IPS-NIHi7 (cell line): ENCODE results near the gene UBQLN4.
A peak's percentile ranks its signal among the peaks of the same experiment; 100 is the strongest.
"Not testable (repeated sequence)": the region's sequence is repeated elsewhere in the genome, so short reads cannot be mapped to it uniquely, and the experiment has no call there.

ENCODE experiments used
- DNase-seq: peaks from one replicate; pipeline ENCODE4 v3.0.0; 2012; ENCODE audit warnings: mixed read lengths; ENCODE audit errors: extremely low spot score

UBQLN4 gene

DNA sequence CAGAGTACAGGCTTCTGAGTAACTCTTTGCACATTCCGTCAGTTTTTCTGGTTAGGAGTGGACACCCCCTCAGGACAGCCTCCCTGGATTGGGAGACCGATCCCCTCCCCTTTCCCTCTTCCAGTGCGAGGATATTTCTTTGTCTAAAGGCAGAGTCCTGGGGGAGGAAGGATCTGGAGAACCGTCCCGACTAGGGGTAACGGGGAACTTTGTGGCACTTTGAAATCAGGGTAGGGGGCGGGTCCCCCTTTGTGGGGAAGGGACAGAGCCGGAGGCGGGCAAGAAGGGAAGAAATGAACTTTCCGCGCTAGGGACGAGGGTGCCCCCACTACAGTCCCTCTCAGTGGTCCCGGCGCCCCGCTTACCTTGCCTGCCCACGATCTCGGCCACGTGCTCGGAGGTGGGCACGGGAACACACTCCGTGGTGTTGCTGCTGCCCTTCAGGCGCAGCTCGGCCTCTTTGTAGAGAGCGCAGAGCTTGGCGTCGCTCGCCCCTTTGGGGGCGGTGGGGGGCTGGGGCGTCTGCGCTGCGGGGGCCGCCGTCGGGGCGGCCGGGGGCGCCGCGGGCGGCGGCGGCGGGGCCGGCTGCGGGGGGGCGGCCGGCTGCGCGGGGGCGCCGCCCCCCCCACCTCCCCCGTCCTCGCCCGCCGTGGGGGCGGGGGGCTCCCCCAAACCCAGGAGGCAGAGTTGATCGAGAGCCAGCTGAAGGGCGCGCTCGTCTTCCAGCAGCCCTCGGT lies 27.8 kb upstream of the UBQLN4 start:
- no peak for DNase-seq

DNA sequence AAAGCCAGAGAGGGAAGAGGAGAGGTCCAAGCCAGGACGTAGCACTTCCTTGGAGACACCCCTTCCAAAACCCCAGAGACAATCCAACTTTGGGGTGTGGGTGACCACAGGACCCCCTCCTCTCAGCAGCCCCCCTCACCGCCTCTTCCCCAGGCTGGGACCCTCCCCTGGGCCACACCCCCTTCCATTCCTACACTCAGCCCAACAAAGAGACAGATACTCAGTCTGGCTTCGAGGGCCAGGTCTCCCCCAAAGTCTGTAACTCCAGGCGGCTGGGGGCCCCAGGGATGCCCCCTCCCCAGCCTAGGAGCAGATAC lies 27.2 kb upstream of the UBQLN4 start:
- DNase-seq = no peak

DNA sequence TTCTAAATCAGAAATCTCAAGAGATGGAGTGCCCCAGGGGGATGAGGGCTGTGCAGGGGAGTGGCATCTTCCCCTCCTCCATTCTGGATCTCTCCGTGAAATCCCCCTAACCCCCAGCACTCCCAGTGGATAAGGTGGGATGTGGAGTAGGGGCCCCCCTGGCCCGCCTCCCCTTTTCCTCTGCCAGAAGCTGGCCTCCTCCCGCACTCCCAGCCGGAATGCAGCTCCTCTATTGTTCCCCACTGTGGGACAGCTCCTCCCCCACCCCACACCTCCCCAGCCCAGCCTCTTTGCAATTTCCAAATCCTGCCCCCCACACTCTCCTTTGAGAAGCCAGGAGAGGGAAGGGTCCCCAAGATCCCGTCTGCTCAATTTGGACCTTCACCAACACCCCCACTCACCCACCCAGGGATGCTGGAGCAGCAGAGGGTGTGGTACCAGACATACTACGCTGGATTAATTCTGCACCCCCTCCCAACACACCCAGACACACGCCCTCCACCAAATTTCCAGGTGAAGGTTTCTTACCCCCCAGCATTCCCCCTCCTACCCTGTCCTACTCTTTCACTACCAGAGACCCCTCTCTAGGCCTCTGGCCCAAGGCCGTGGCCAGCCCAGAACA lies 26.8 kb upstream of the UBQLN4 start:
- no peak for DNase-seq

DNA sequence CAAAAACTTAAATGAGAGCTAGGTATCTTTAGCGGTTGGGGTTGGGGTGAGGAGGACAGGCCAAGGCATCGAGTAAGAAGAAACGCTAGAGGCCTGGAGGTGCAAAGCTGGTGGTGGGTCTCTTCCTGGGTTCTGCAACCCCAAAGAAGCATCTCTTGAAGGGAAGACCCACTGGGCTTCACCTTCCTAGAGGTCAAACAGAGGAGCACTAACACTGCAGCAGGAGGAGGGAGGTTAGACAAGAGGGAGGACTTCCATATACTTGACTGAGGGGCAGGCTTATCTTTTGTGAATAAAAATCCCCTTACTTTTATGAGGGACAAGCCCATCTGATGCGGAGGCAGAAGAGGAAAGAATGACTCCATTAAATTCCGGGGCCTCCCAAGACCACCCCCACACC lies 26.2 kb upstream of the UBQLN4 start:
- DNase-seq = no peak

DNA sequence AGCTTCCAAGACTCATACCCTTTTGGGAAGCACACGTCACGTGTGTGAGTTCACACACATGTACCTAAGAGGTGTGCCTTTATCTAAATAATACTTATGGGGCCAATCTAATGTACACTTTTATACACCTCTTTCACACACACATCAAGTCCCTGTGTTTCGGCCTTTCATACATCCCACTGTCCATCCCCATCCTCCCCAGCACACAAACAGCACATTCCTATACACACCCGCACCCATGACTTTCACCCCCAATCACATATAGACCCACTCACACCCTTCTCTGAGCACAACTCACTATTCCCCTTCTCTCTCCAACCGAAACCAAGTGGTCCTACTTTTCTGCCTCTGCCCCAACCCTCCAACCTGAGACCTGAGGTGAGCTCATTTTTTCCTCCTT lies 25.1 kb upstream of the UBQLN4 start:
- no peak for DNase-seq

DNA sequence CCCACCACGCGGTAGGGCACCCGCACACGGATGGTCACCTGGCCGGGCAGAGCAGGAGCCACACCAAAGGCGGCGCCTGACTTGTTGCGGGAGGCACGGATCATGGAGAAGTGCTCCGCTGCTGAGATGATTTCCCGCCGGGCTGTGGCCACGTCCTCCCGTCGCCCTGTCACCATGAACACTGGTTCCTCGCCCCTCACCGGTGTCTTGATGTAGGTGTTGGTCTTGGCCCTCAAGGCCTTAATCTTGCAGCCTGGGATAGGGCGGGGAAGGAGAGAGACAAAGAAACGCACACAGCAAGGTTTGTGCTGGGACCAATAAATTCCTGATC lies 23.8 kb upstream of the UBQLN4 start:
- DNase-seq = no peak

DNA sequence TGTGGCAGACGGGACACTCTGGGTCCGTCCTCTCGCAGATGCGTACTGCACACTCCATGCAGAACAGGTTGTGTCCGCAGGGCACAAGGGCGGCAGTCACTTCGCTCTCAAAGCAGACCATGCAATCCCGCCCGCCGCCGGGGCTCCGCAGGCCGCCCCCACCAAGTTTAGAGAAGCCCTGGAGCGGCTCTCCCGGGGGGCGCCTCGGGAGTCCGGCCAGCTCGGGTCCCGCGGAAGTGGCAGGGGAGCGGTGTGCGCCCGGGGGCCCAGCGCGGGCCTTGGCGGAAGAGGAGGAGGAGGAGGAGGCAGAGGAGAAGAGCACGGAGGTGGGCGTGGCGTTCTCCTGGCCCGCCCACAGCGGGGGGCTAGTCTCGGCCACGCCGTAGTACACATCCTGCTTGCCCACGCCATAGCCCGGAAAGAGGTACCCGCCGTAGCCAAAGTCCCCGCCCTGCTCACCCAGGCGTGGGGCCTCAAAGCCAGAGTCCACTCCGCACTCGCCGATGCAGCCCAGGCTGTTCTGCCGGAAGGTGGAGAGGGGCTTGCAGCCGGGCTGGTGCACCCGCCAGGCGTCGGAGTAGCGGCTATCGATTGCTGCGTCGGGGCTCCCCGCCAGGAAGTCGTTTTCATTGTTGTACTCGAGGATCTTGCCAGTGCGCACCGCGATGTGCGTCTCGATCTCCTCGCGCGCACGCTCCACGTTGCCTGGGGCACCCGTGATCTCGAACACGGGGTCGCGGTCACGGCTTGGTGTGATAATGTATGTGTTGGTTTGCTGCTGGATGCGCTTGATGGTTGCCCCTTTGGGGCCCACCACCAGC lies 23.2 kb upstream of the UBQLN4 start:
- DNase-seq = no peak

DNA sequence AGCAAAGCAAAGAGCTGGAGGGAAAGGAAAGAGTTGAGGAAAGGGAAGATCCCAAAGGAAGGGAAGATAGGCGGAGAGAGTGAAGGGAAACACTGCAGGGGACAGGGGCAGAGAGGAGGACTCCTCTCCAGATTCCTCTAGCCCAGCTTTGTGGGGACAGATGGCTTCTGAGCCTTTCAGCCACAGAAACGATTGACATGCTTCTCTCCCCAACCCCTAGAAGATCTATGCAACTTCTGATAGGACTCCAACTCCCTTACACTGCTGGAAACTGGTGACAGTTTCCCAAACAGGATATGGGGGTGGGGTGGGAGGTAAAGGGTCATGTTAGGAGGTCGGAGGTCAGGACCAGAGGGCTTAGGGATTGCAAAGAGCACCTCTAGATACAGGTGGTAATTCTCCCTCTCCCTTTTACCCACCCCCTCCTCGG lies 22.2 kb upstream of the UBQLN4 start:
- no peak for DNase-seq

DNA sequence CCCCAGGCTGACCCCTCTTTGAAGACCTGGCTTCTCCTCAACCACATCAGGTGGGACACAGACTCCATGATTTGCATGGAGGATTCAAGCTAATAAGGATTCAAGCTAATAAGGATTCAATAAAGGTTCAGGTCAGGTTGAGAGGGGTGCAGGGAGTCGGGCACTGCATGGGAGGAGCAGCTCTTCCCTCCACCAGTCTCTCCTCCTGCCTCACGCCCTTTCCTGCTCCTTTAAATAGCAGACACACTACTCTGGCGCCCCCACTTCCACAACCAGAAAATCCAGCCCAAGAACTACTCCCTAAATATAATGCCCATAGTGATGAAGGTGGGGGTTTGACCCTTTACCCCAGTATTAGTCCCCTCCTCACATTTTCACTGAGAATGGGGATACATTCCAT lies 21.6 kb upstream of the UBQLN4 start:
- DNase-seq = no peak

DNA sequence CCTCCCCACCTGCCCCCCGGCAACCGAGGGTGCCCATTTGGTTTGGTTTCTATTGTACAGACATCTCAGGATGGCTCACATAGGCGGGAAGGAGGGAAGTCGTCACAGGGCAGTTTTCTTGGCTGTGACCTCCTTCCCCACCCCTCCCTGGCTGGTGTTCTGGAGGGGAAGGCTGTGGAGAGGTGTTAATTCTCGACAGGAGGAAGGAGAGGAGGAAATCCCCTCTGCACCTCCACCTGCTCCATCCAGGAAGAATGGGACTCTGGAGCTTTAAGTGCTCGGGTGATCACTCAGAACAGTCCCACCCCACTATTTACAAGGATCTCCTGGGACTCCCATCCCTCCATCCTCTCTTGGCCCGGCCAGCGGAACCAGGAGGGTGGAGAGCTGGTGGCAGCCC lies 21.1 kb upstream of the UBQLN4 start:
- DNase-seq = no peak

DNA sequence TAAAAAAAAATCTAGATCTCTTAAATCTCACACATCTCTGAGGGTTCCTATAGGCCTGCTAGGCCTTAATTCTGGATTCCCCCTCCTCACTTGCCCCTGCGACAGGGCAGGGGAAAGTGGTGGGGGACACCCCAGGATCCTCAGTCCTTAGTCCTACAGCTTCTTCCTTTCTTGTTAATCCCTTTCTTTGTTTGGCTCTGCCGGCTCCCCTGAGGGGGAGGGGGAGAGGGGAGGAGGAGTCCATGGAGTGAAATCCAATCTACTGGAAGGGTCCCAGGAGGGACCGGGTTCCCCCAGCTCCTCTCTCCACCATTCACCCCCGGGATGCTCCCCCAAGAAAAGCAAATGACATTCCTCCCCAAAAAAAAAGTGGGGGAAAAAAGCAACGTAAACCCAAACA lies 20.1 kb upstream of the UBQLN4 start:
- peak; percentile 82 for DNase-seq

DNA sequence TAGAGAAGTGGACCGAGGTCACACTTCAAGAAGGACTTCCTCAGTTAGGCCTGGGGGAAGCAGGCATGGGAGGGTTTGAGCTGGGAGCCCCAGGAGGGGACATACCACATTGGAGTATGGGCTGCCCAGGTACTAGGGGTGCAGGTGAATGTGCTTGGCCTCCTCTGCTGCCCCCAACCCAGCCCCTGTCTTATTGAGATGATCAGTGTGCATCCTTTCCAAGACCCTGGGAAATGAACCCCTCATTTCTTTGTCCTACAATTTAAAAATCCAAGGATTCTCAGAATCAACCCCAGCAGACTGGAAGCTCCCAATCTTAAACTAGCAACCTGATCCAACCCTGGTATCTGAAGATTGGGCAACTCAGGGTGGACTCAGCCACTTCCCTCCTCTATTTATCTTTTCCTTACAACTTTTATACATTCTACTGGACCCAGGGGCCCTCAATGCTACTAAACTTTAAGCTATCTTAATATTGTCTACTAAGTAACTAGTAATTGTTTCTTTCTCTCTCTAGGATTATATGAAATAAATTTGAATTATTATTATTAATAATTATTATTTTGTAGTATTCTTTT lies 19.6 kb upstream of the UBQLN4 start:
- DNase-seq = no peak

DNA sequence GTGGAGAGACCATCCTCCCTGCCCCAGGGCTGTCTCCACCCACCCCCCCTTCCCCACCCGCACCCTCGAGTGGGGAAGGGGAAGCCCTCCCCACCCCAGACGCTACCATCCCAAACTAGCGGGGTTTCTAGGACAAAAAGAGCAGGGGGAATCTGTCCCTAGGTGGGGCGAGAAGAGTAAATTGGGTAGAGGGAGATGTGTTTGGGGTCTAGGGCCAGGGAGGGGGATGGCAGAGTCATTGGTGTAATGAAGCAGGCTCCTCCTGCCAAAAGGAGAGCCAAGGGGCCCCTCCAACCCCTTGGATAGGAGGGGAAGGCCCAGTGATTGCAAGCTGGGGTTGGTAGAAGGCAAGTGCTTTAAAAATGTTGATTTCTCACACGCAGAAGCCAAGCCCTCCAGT lies 18.7 kb upstream of the UBQLN4 start:
- no peak for DNase-seq

DNA sequence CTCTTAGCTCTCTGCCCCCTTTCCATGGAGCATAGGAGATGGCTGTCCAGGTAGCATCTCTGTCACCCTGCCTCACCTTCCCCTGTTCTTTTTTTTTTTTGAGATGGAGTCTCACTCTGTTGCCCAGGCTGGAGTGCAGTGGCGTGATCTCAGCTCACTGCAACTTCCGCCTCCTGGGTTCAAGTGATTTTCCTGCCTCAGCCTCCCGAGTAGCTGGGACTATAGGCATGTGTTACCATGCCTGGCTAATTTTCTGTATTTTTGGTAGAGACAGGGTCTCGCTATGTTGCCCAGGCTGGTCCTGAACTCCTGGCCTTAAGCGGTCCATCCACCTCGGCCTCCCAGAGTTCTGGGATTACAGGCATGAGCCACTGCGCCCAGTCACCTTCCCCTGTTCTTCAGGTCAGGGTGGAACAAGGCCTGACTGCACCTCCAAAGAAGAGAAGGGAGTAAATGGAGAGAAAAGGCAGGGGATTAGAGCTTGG lies 17.8 kb upstream of the UBQLN4 start:
- not testable (repeated sequence) for DNase-seq

DNA sequence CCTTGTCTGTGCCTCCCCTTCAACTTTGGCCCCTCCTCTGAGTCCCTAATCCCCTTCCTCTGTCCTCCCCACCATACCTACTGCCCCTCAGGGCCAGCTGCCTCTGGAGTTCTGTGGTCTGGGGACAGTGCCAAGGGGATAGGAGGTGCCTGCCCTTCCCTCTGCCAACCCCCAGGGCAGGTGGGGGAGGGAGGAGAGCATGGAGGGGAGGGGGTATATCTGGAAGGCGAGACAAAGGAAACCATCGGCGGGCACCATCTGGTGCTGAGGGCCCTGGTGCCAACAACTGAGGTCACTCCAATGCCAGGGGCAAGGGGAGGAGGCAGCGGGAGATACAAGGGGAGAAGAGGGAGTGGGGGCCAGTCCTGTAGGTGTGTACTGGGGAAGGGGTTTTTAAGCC lies 16.9 kb upstream of the UBQLN4 start:
- no peak for DNase-seq

DNA sequence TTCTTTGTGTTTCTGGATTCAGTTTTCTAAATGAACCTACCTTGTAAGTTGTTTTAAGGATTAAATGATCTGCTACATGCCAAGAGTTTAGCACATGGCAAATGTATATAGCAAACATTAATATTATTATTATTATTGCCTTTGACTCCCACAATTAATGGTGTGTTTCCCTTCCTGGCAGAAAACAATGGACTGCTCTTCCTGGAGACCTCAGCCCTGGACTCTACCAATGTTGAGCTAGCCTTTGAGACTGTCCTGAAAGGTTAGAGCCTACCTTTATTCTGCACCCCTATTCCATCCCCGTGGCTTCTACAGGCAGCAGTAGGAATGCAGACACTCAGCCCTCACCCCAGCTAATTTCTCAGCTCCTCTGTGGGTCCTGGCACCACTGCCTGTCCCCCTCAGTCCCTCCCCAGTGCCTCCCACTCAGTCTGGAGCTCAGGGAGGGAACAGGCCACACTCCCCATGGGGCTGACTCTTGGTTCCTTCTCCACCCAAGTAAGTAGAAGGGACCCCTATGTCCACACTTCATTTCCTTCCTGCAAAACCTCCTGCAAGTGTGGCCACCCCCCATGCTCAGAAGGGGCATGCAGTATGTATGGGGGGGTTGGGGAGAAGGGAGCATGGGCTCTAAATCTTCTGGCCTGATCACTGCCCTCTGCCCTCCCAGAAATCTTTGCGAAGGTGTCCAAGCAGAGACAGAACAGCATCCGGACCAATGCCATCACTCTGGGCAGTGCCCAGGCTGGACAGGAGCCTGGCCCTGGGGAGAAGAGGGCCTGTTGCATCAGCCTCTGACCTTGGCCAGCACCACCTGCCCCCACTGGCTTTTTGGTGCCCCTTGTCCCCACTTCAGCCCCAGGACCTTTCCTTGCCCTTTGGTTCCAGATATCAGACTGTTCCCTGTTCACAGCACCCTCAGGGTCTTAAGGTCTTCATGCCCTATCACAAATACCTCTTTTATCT lies 16.2 kb upstream of the UBQLN4 start:
- DNase-seq = no peak

DNA sequence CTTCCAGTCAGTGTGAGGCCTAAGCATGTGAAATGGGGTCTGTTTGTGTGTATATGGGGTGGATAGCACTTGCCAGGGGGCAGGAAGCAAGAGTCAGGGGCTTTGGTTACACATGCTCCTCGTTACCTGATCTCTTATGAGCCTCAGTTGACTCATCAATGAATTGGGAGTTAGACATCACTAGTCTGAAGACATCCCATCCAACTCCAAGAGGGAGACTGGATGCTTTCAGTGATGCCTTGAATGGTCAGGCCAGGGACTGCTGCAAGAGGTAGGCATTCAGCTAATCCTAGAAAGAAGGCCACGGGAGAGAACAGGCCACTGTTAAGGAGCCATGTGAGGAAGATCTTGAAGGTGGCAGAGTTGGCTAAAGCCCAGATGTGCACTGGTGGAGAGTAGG lies 13.7 kb upstream of the UBQLN4 start:
- DNase-seq = no peak

DNA sequence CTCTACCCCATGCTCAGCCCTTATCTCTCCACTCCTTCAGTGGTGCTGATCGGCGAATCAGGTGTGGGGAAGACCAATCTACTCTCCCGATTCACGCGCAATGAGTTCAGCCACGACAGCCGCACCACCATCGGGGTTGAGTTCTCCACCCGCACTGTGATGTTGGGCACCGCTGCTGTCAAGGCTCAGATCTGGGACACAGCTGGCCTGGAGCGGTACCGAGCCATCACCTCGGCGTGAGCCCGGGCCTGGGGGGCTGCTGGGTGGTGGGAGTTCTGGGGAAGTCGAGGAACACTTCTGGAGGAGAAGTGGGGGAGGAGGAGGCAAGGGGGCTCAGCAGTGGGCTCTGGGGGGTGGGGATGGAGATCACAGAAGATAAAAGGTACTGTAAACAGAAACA lies 12.3 kb upstream of the UBQLN4 start:
- no peak for DNase-seq

DNA sequence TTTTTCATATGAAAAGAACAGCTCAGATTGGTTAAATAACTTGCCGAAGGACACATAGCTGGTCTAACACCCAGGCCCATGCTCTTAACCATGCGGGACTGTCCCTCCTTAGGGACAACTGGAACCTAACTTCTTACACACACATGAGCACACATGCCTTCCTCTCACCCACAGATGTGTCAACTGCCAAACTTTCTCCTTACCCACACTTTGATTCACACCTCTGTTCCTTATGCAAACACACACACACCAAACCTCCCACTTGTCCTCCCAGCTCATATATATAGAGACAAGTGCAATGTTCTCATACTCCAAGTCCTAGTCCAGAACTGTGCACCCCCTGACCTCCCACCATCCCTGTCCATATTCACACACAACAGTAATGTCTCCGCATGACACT lies 11.6 kb upstream of the UBQLN4 start:
- no peak for DNase-seq

DNA sequence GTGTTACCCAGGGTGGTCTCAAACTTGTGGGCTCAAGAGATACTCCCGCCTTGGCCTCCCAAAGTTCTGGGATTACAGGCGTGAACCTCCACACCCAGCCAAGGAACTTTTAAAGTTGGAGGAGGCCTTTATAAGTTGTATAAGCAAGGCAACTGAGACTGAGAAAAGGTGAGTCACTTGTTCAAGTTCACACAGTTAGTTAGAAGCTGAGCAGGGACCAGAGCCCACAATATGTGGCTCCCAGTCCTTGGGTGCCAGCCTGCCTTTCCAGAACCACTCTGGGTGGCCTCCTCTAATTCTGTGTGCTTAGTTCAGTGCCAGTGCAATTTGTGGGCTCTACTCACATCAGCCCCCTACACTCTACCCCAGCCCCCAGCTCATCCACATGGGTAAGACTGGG lies 11.0 kb upstream of the UBQLN4 start:
- no peak for DNase-seq

DNA sequence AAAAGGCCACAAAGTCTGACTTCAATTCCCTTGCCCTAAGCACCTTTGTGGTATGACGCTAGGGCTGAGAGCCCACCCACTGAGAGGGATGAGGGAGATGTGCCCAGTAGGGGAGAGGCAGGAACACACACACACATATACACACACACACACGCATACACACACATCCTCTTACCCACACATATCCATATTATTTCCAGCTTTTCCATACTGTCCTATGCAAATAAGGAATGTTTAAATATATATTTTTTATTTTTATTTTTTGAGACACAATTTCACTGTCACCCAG lies 10.3 kb upstream of the UBQLN4 start:
- no peak for DNase-seq

DNA sequence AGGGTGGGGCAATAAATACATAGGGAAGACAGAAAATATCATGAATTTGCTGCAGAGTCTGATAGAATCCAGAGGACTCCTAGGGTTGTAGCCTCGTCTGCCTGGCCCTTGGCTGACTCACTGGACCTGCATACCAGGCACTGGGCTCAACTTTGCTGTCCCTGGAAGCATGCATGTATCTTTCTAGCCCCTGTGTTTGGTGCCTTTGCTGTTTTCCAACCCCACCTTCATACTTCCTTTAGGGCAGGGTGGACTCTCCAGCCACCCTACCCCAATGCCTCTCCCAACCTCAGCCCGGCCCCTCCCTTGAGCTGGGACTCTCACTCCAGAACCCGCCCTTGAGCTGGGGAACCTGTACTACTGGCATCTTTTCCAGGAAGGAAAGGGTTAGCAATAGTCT lies 8.6 kb upstream of the UBQLN4 start:
- no peak for DNase-seq
